Measurements from ENCODE around the gene RFX3.

GRCh38 chr9:3532158-3532557 is 6.4 kb upstream of the RFX3 start:
- TF ChIP-seq CTCF (IDR thresholded peaks at IDR 0.05; ENCODE audit: low read depth, low read length, missing input control) = no peak
- no peak for TF ChIP-seq ATF3 (IDR thresholded peaks at IDR 0.05)

All from liver (tissue), 3 donors.